Neural progenitor cell (in vitro differentiated cells): ENCODE results near the gene TAS2R42.

Experiments
- CTCF ChIP-seq: fragments of 200-600 bp; sonication (generic); IDR thresholded peaks from 2 replicates; pipeline ENCODE4 v1.5.1; 2017; ENCODE audit warnings: antibody characterized with exemption, mild to moderate bottlenecking
- EZH2 ChIP-seq: fragments of 200-600 bp; sonication (generic); IDR thresholded peaks from 2 replicates; pipeline ENCODE4 v1.6.1; 2017; ENCODE audit warnings: antibody characterized with exemption, mild to moderate bottlenecking, moderate library complexity
- EZH2phosphoT487 ChIP-seq: fragments of 200-600 bp; sonication (generic); IDR thresholded peaks from 2 replicates; pipeline ENCODE4 v1.6.1; 2017; ENCODE audit warnings: antibody characterized with exemption

GRCh38 chr12:11170810-11171144, 16.0 kb downstream of the TAS2R42 start:
- TF ChIP-seq CTCF (no peak), EZH2 (no peak), EZH2phosphoT487 (no peak)
